ENCODE data around the gene DEDD. TPM values are rescaled to one million over a fixed set of nuclear protein-coding genes. Genes with fewer than 3 reads are reported as not detected.

The DEDD gene
- total and polyA plus RNA-seq, 10 of the 15 experiments (the other 5 are each of a cell fraction or from before 2014, with no cell fraction given) = 13.6 to 33.9 (median 30.3) TPM

DNA sequence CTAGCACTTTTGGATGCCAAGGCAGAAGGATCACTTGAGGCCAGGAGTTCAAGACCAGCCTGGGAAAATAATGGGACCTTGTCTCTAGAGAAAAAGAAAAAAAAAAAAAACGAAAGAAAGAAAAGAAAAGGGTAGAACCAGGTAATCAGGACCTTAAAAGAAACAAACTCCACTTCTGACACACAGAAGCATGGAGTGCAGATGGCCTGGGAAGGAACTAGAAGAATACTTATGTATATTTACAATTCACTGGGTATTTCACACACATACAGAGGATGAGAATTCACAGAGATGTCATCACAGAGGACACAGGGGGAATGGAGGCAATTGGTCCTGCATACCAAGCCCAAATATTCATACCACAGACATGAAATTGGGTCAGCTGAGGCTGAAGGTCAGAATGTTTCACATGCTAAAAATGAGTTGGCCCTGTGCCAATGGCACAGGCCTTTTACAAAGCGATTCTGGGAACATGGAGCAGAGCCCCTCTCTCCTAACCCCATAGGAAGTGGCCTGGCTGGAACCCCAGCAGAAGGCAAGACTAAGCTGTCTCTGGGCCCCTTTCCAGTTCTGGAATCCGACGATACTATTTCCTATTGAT is 40.4 kb upstream of the DEDD start:
- WGBS (ENCODE audit: insufficient coverage, insufficient replicate concordance, low lambda C conversion rate, missing lambda C conversion rate) = 82% methylated on average over 4 of the region's 4 CpGs
- Histone ChIP-seq H3K4me3 (no peak overlapping the region), H3K27ac (ENCODE audit: control insufficient read depth, insufficient read depth) (no peak overlapping the region), H2AFZ (ENCODE audit: control insufficient read depth, low read depth, low read length) (no peak overlapping the region), H3K9ac (ENCODE audit: control insufficient read depth, insufficient read depth, low read length) (0 out of 2 replicates have a peak overlapping the region, but pooled peaks have one; percentile 20), H4K20me1 (ENCODE audit: control insufficient read depth, insufficient read depth) (no peaks in the 10 kb centered on the region), H3K4me2 (ENCODE audit: control insufficient read depth, insufficient read depth) (no peak overlapping the region), H3K79me2 (ENCODE audit: control insufficient read depth, insufficient read depth, low read length) (peaks cover 23% of the 10 kb centered on the region), H3K27me3 (replicated peaks in 1 of 2; ENCODE audit: control insufficient read depth in 2 of 2, insufficient read depth in 2 of 2, low read length in 1 of 2) (no peaks in the 10 kb centered on the region), H3K4me1 (ENCODE audit: control insufficient read depth, insufficient read depth, low read length) (peaks cover 17% of the 10 kb centered on the region), H3K9me3 (replicated peaks; ENCODE audit: control insufficient read depth, insufficient read depth, low read length) (no peaks in the 10 kb centered on the region), H3K36me3 (ENCODE audit: control insufficient read depth in 2 of 2, insufficient read depth in 2 of 2, low read length in 1 of 2) (peaks cover 17 to 30% of the 10 kb centered on the region in 2 experiments)
- POLR2A ChIA-PET = no interaction called here
- RAD21 ChIA-PET (ENCODE audit: unreplicated experiment) = no interaction called here
- SMC1A ChIA-PET (ENCODE audit: uncharacterized antibody, unreplicated experiment) = interaction anchor here (0.9 kb wide), 1 partner anchor 209 kb away, joined by 3 read pairs; no protein-coding TSS in a partner anchor
- DNase-seq (ENCODE audit: low read depth, low spot score) (no peak), ATAC-seq (no peak), FAIRE-seq (no peak)
- intact Hi-C loops (cut with micrococcal nuclease; ENCODE audit: unreplicated experiment) (no loop called here), in situ Hi-C loops (cut with MboI) (no loop called here)
- CTCF ChIA-PET = interaction anchor here (0.5 to 0.6 kb wide), 2 partner anchors 128 to 394 kb away, joined by 3 to 4 read pairs; no protein-coding TSS in a partner anchor
- BruUV-seq (replicated peaks) = no TSS peak
- TF ChIP-seq, protein P1, sequence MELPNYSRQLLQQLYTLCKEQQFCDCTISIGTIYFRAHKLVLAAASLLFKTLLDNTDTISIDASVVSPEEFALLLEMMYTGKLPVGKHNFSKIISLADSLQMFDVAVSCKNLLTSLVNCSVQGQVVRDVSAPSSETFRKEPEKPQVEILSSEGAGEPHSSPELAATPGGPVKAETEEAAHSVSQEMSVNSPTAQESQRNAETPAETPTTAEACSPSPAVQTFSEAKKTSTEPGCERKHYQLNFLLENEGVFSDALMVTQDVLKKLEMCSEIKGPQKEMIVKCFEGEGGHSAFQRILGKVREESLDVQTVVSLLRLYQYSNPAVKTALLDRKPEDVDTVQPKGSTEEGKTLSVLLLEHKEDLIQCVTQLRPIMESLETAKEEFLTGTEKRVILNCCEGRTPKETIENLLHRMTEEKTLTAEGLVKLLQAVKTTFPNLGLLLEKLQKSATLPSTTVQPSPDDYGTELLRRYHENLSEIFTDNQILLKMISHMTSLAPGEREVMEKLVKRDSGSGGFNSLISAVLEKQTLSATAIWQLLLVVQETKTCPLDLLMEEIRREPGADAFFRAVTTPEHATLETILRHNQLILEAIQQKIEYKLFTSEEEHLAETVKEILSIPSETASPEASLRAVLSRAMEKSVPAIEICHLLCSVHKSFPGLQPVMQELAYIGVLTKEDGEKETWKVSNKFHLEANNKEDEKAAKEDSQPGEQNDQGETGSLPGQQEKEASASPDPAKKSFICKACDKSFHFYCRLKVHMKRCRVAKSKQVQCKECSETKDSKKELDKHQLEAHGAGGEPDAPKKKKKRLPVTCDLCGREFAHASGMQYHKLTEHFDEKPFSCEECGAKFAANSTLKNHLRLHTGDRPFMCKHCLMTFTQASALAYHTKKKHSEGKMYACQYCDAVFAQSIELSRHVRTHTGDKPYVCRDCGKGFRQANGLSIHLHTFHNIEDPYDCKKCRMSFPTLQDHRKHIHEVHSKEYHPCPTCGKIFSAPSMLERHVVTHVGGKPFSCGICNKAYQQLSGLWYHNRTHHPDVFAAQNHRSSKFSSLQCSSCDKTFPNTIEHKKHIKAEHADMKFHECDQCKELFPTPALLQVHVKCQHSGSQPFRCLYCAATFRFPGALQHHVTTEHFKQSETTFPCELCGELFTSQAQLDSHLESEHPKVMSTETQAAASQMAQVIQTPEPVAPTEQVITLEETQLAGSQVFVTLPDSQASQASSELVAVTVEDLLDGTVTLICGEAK (IDR thresholded peaks at IDR 0.05; ENCODE audit: borderline replicate concordance) = no peak
- TF ChIP-seq PML (IDR thresholded peaks at IDR 0.05; ENCODE audit: low read length) (no peak), PBX3 (IDR thresholded peaks at IDR 0.05; ENCODE audit: insufficient replicate concordance, low read depth, low read length) (no peak), ZBTB33 (IDR thresholded peaks at IDR 0.05) (no peak), NFXL1 (IDR thresholded peaks at IDR 0.05; ENCODE audit: borderline replicate concordance) (no peak), JUND (IDR thresholded peaks at IDR 0.05; ENCODE audit: low read depth, low read length) (no peak), RAD51 (IDR thresholded peaks at IDR 0.05) (no peak), SKIL (IDR thresholded peaks at IDR 0.05; ENCODE audit: low read depth, poor library complexity, severe bottlenecking) (no peak), SREBF2 (IDR thresholded peaks at IDR 0.05; ENCODE audit: low read length) (no peak), MTA2 (IDR thresholded peaks at IDR 0.05; ENCODE audit: low read depth) (no peak), ZNF207 (IDR thresholded peaks at IDR 0.05; ENCODE audit: borderline replicate concordance) (no peak), CBX3 (IDR thresholded peaks at IDR 0.05; ENCODE audit: borderline replicate concordance, low read depth) (no peak), CREM (IDR thresholded peaks at IDR 0.05; ENCODE audit: low read depth) (no peak)

All from GM12878 (cell line).